GM03348 (cell line): Measurements from ENCODE around the gene BLOC1S4.

Source experiments
- DNase-seq: peaks from one replicate; pipeline ENCODE4 v3.0.0; 2012; ENCODE audit warnings: low spot score

The BLOC1S4 gene

DNA sequence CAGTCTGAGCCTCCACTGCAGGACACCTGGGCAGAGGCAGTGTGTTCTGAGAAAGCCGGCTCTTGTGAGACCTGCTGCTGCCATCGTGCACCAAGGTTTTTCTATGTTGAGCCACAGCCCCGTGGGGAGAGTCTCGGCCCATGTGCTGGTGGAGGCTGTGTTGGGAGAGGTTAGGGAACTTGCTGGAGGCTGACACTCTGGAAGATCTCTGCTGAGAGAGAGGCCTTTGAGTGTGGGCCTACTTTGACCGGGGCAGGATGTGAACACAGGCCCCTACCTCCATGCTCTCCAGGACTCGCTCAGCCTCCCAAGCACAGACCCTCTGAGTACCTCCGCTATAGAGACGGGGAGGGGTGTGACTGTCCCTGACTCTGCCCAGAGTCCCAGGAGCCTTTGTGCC, 23.6 kb upstream of the BLOC1S4 start:
- DNase-seq, result no peak

DNA sequence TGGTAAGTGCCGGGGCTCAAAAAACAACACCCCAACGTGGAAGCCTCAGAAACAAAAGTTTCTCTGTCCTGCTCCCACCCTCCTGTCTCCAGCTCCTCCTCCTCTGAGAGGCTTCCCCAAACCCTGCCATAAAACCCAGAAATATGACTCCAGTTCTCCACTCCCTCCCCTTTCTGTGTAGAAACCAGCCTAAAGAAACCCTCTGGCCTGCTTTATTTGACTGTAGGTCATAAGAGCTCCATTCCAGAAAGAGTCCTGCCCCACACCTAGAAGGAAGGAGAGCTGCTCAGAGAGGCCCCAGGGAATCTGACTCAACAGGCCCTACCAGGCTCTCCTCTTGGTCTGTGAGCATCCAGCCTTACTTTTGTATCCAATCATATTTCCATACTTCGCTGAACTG, 23.2 kb upstream of the BLOC1S4 start:
- peak; percentile 29 for DNase-seq

- no peak for DNase-seq
Observed at GRCh38 chr4:6693231-6694176, 22.5 kb upstream of the BLOC1S4 start, which contains the start of gene S100P. S100P (plus strand) TSS chr4:6693878; CDS start chr4:6693933, 55 bp downstream.

- DNase-seq, result no peak
Observed at GRCh38 chr4:6694177-6694901, 21.6 kb upstream of the BLOC1S4 start.

DNA sequence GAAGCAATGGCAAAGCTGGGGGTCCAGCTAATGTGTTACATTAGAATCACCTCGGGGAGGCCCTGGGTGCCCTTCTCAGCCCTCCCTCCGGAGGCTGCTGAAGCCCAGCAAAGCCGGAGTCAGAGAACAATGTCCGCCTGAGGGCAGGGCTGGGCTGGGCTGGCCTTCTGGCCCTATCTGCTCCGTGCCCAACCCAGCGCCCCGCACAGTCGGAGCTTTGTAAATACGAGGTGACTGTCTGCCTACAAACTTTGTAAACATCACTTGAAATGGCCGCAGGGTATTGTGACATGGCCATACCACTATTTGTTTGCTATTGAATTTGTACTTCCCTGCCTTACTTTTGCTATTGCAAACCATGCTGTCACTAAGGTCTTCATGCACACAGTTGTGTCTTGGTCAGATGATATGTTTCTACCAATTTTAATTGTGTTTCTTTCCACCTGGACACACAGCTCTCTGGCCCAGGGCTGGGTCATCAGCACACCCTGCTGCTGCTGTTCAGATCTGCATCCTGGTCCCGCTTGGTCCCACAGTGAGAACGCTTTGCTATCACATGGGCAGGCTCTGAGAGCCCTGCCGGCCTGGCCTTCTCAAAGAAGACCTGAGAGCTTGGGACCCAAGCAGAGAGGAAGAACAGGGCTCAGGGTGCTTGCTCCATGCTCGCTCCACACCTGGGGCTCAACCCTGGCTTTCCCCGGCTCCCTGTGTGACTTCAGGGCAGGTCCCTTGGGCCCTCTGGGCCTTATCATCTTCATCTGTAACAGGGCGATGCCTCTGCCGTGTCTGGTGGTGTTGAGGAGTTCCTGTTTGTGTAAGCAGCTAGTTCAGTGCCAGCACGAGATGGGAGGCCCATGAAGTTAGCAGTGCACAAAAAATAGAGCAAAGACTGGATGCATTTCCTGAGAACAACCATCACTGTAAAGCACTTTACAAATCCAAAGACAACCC, 20.0 kb upstream of the BLOC1S4 start:
- DNase-seq, result no peak

GRCh38 chr4:6696611-6697010, 19.4 kb upstream of the BLOC1S4 start:
- no peak for DNase-seq

DNA sequence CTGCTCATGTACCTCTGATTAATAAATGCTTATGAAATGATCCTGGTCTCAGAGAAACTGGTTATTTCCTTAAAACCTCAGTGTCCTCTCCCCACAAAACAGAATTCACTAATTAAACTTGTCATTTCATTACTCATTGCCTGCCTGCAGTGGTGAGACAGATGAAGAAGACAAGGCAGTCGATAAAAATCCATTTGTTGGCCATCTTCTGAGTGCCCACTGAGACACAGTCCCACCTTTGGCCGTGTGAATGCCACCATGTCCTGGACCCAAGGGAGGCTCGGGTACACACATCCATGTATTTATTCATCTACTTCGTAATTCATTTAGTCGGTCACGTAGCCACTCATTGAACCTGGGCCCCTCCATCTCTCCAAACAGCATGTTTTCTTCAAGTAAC, 18.8 kb upstream of the BLOC1S4 start:
- DNase-seq, result no peak

- no peak for DNase-seq
Observed at GRCh38 chr4:6699388-6699787, 16.6 kb upstream of the BLOC1S4 start.

GRCh38 chr4:6699903-6700302, 16.1 kb upstream of the BLOC1S4 start:
- DNase-seq, result no peak

GRCh38 chr4:6701371-6701770, 14.6 kb upstream of the BLOC1S4 start:
- no peak for DNase-seq

- DNase-seq, result no peak
Observed at GRCh38 chr4:6702761-6703160, 13.2 kb upstream of the BLOC1S4 start.

GRCh38 chr4:6703786-6704185, 12.2 kb upstream of the BLOC1S4 start:
- DNase-seq, result no peak

DNA sequence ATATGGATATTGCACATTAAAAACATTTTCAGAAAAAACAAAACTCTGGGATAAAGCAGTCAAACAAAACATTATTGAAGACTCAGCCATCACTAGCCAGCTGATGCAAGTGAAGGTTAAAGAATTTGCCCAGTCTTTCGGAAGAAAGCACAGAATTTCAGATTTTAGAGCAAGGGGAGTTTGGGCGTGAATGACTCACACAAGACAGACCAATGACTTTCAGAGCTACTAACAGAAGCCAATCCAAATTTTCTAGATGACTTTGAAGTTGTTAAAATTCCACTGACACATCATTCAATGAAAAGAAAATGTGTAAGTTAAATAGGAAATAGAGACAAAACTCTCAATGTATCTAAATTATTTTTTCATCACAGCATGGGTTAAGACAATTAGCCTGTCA, 10.3 kb upstream of the BLOC1S4 start:
- DNase-seq, result no peak

DNA sequence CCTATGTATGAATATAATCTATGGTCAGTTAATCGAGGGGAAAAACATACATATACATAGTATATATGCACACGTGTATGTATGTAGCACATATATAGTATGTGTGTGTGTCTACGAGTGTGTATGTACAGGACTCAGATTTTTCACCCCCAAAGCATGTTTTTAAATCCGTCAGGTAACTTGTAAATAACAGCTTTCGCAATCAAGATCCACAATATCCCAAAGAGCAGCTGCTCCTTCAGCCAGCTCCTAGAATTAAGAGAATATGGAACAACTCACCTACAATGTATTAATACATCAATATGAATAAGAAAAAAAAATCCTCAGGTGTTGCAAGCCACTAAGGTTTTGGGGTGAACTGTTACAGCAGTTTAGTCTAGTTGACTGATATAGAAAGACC, 9.8 kb upstream of the BLOC1S4 start:
- no peak for DNase-seq

- DNase-seq, result peak; percentile 97
Observed at GRCh38 chr4:6709230-6710114, 6.5 kb upstream of the BLOC1S4 start, which contains the start of gene MRFAP1L1. MRFAP1L1 (minus strand) TSS chr4:6709865; CDS start chr4:6709629, 236 bp downstream.

DNA sequence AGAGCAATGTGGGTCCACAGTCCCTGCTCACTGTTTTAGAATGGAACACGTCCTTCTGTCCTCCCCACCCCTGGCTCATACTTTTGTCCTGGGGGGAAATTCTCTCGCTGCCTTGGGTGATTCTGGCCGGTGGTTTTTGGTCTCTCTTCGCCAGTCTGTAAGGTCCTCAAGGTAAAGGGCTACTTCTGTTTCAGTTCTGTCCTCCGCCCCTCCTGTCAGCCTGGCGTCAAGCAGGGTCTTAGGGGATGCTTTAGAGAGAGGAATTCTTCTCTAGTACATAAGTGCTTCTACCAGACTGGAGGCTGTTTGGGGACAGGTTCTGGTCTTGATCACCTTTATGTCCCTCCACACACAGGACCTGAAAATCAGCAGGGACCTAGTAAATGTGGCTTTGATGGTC, 5.7 kb upstream of the BLOC1S4 start:
- no peak for DNase-seq

- no peak for DNase-seq
Observed at GRCh38 chr4:6710996-6711395, 5.0 kb upstream of the BLOC1S4 start.

DNA sequence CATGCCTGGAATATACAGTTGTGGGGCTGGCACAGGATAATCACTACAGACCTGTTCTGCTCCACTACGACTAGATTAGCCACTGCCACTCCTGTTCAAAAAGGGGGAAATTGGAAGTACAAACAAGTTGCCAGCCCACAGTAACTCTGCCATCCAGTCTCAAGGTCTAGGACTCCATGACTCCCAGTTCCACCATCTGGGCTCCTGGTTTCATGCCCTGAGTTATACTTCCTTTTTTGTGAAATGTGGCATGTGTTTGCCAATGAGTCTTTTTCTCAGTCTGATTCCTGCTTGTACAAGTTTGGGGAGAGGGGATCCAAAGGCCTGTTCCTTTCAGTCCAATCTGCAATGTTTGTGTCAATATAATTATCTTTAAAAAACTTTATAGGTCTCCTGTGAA, 1.0 kb upstream of the BLOC1S4 start:
- DNase-seq, result no peak

DNA sequence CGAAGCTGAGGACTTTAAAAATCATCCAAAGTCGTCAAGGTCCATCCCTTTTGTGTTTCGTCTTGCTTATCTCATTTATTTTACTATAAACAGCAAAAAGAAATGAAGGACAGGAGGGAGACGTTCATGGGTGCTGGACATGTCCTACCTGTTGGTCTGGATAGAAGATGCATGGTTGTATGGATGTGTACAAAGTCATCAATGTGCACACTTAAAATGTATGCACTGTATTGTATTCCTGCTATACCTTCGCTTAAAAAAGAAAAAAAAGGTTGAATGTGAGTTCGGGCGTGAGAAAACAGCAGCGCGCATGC, 313 bp upstream of the BLOC1S4 start:
- no peak for DNase-seq

DNA sequence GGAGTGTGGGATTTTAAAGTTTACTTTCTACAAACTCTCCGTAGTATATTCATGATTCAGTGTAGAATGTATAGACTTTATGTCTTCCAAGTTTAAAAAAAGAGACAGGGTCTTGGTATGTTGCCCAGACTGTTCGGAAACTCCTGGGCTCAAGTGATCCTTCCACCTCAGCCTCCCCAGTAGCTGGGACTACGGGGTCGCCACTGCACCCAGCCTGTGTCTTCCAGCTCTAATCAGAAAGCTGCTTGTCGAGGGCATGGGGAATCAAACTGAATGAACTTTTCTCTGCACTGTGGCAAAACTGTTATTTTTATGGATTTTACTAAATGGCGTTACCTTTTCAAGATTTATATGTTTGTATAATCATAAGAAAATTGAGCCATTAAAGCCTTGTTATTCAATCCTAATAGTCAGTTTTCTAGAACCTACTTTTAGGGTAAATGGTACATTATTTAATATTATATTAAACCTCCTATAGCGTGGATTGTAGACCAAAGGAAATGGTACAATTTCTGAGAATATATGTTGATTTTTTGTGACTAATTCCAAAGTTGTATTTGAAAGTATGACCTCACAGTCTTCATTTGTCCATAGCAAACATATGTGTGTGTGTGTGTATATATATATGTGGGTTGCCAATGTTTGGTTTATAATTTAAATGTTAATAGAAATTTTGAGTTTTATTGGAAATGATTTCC, 1.1 kb downstream of the BLOC1S4 start:
- DNase-seq, result no peak
